NCI-H2029 treated with DMSO at 0.1 percent for 48 hours (cell line): ENCODE data around the gene SHQ1.
"Not testable (repeated sequence)": the region's sequence is repeated elsewhere in the genome, so short reads cannot be mapped to it uniquely, and the experiment has no call there.

Experiments used
- DNase-seq: peaks from one replicate; lab custom pipeline; 2025; lab: John Stamatoyannopoulos, UW

The SHQ1 gene

DNA sequence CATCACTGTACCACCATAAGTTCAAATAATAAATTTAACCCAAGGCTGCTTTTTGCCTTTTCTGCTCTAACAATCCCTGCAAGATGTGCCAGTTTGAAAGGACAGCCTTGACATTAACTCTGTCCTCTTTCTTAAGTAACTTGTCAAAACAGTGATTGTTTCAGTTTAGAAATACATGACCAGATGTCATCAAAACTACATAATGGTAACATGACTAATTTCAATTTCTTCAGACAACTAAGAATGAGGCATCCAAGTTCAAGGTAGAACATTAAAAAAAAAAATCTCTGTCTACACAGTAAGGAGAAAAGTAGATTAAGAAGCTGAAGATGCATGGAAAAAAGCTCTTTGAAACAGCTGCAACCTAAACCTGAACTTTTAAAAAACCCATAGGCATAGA is 47.4 kb downstream of the SHQ1 start:
- no peak for DNase-seq

DNA sequence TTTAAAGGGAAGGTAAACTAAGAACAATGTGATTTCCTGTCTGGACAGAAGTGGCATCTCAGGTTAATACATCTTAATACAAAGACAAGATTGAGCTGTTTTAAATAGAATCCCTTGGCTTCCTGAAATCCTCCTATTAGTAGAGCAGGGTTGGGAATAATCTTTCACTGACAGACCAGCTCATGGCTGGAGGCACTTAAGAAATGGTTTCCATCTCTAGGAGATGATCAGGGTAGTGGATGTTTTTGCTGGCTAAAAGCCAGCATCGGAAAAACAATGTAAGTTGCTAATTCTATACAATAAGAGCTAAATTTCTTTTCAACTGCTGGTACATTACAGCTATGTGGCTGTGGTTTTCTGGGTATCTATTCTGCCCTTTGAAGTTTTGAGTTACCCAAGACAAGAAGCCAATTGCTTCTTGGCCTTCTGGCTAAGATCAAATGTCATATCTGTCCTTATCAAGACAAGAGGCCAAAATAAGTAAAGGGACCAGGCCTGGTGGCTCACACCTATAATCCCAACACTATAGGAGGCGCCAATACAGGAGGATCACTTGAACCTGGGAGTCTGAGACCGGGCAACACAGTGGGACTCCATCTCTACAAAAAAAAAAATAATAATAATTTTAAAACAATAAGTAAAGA is 49.6 kb downstream of the SHQ1 start:
- no peak for DNase-seq

DNA sequence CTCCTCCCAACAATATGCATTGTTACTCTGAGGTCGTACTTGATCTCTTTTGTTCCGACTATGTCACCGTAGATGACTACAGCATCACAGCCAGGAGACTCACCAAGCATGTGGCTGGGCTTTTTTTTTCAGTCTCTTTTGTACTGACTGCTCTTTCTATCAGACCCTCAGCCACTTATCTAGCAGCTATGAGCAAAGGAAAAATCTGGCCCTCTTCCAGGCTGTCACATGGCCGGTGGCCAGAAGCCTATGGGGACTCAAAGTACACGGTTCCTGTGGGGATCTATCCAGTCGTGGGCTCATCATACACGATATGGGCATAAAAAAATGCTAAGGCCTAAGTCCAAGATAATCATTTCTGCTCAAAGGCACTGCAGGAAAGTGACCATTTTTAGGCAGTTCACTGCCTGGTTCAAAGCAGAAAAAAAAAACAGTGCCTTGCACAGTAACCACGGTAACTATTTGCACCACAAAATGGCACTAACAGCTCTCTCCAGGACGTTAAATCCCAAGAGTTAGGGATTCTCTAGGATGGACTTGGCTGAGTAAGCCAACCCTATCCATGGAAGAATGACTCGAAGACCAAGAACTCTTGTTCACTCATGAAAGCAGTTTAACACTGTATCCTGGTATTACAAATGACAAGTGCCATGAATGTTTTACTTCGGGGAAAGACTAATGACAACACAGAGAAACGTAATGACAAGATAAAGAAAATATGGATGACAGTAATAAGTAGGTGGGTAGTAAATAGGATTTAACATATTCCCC is 50.3 kb downstream of the SHQ1 start:
- peak; percentile 62 for DNase-seq

DNA sequence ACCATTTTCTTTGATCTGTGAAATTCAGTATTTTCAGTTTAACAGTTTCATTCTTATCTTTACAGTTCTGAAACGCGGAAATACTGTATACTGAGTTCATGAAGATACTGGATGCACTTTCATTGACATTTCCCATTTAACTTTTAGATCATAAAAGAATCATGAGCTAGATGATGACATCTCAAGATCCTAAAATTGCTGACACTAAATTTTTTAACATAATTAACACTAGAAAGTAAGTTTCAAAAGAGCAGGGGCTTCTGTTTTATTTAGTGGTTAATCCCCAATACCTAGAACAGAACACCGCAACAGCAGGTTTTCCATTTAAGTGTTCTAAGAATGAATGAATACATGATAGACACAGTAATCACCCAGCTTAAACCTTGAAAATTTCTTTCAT is 54.2 kb downstream of the SHQ1 start:
- no peak for DNase-seq

DNA sequence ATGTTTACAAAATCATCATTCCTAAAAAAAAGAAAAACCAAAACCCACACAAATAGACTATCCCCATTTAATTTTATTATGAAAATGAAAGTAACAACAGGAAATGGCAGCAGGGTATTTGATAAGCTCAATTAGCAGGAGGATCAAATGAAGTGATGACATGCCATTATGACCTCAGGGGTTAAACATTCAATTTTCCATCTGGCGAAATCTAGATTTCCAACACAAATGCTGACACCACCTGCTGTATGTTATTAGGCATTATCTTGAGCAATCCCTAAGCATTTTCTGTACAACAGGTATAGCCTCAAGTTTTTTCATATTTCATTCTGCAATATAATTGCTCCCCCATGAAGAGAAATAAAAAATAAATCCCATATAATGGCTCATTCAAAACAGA is 57.1 kb downstream of the SHQ1 start:
- no peak for DNase-seq

DNA sequence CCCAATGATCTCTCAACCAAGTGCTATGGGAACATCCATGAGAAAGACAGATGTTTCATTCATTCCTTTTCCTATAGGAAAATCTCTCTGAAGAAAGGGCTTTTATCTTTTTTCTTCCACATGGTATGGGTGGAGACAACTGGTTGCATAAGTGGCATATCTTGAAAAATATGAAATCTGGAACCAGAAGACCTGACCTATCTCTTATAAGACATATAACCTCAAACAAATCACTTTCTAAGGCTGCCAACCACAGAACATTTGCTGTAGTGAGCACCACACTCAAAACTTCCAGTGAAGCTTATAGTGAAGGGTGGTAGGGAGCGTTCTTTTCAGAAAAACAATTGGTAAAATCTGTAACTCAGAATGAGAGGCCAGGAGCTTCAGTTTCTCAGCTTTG is 58.5 kb downstream of the SHQ1 start:
- no peak for DNase-seq

DNA sequence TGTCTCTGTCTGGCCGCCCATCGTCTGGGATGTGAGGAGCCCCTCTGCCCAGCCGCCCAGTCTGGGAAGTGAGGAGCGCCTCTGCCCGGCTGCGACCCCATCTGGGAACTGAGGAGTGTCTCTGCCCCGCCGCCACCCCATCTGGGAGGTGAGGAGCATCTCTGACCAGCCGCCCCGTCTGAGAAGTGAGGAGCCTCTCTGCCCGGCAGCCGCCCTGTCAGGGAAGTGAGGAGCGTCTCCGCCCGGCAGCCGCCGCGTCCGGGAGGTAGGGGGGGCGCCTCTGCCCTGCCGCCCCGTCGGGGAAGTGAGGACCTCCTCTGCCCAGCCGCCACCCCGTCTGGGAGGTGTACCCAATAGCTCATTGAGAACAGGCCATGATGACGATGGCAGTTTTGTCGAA is 60.0 kb downstream of the SHQ1 start:
- DNase-seq: not testable (repeated sequence)

DNA sequence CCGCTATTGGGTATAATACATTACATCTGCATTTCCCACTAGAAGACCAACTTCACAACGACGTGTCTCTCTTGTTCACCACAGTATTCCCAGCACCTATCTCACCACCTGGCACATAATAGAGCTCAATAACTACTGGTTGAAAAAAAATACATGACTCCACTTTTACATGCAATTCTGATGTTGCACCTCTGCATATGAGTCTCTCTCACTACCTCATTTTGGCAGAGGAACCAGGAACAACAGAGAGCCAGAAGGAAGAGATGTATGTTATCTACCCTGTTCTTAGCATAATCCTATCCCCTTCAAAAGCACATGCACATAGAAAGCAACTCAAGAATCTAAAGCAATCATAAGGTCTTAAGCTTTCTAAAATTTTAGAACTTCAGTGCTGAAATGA is 61.6 kb downstream of the SHQ1 start:
- no peak for DNase-seq

DNA sequence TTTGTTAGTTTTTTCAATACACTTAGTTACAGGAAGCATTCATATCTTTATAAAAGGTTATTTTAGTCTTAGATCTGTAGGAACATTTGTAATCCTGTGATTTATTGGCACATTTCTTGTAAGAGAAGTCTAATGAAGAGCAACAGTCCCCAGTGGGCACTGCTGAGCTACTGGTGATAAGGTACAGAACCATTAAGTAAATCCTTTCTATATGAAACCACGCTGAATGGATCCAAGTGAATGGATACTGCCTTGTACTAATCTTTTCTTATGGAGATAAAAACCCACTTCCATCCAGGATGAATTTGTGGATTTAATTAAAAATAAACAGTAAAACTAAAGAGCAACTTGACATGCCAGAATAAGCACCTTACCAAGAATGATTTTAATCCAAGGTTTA is 64.0 kb downstream of the SHQ1 start:
- DNase-seq: no peak

DNA sequence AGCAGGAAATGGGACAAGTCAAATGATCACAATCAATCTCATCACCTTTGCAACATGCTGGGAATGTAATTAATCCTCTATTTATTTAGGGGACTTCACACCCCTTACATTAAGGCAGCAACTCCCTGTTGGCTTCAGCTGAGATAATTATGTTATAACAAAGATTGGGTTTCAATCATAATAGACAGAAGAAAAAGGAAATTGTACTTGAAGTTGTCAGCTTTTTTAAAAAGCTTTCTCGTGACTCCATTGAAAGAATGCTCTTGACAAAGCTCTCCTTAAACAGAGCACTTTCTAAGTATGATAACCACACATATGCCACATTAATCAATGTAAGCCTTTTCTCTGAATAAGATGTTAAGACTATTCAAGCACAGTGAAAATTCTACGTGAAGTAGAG is 65.7 kb downstream of the SHQ1 start:
- peak; percentile 8 for DNase-seq

DNA sequence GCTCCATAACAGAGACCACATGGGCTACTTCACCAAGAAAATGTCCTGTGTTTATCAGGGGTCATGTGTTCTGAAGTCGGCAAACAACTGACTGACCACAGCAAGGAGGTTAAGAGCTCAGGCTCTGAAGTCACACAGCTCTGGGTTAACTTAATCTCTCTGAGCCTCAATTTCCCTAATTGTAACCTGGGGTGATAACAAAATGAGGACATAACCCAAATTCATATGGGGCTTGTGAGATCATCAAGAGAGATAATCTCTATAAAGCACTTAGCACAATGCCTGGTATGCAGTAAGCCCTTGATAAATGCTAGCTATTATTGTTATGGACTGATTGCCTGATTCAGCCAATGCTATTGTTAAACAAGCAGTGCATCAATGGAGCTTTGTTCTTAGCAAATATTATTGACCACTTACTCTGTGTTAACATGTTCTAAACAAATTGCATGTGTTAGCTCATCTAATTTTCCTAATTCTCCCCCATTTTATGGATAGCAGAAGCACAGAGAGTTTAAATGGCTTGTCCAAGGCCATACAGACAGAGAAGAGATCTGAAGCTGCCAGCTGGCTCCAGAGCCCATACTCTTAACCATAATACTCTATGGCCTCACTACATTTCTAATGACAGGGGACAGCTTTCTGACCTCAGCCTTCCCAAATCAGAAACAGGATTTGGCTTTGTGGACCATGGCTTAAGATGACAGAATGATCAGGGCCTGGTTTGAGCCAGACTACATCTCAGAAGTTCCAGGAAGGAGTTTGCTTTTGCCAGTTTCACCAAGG is 78.3 kb downstream of the SHQ1 start:
- no peak for DNase-seq

DNA sequence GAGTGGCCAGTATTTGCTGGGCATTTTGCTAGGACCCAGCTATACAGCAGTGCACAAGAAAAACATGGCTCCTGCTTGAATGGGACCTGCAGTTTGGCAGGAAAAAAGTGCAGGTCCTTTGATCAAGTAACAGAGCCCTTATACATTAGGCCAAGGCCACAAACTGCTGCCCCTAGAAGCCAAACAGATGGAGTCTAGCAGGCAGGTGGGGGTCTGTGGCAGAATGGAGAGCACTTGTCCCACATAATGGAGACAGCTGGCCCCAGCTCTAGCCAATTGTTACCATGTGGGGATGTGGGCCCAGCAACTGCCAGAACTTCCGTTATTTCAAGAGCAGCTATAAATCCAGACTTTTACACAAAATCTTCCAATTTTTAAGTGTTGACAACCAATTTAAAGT is 79.3 kb downstream of the SHQ1 start:
- DNase-seq: no peak

DNA sequence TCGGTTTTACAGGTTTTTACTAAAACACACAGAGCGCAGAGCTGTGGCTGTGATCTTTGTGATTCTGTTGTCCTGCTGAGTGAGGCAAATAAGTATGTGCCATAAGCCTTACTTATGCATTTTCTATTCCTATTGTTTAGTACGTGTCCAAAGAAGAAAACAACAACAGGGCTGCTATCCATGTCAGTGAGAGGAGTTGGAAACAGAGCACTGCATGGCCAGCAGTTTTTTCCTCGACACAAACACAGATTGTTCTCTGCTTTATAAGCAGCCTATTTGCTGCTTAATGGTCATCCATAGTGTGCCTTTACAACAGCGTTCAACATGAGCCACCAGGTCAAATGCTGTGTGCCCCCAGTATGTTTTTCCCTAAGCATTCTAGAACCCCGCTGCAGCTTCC is 79.8 kb downstream of the SHQ1 start:
- DNase-seq: no peak

DNA sequence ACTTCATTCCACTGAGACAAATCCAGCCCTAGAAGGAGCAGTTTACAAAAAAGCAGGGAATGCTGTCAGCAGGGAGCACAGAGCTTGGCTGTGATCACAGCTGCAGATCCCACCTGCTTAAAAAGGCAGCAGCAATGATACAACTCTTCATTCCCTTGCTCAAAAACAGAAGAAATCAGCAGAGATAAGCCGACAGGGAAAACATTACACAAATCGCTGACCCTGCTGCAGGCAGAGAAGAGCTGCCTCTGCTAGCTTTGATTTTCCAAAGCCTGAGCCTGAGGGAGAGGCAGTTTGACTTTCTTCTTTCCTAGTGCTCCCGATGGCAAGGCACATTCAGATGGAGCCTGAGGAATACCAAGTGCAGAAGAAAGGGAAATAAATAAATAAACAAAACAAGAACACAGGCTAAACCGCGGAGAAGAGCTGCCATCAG is 80.2 kb downstream of the SHQ1 start:
- no peak for DNase-seq

DNA sequence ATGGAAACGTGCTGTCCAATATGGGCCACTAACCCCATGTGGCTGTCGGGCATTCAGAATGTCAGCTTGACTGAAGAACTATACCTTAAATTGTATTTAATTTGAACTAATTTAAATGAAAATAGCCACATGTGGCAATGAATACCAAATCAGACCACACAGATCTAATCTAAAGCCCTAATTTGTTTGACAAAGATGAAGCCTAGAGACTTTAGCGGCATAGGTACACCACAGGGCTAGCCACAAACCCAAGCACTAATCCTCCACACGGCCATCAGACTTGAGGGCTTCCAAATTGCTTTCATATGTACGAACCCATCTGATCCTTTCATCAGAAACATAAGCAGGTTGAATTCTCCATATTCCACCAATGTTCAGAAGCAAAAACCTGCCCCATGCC is 81.4 kb downstream of the SHQ1 start:
- DNase-seq: no peak

DNA sequence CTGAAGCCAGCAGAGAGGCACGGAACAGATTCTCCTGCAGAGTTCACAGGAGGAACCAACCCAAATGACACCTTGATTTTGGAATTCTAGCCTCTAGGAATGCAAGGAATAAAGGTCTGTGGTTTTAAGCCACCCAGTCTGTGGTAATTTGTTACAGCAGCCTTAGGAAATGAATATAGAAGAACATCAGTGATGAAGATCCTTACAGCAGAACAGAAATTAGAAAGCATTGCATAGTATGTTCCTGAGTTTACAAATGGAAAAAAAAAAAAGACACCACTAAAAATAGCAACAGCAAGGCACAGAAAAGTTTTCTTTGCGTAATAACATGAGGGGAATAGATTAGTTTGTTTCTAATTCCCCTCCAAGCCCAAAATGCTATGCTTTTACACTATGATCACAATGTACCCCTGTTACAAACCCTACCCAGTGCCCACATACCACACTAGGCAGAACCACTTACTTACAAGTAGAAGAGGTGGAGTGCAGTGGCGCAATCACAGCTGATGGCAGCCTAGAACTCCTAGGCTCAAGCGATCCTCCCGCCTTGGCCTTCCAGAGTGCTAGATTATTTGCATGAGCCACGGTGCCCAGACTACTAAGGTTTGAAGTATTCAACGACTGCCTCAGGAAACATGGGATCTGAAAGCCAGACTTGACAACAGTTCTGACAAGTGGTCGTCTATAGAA is 84.3 kb downstream of the SHQ1 start:
- DNase-seq: no peak

DNA sequence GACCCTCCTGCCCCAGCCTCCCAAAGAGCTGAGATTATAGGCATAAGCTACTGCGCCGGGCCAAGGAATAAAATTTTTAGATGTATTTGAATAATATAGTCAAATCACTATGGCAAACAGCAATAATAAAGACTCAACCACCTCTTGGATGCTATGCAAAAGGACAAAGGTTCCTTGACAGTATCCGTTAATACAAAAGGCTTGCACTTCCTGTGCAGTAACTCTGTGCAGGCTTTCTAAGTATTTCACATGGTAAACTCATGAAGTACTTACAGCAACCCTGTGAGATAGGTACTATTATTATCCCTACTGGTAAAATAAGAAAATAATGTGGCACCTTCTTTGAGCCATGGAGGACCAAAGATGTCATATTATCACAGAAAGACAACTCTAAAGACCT is 86.8 kb downstream of the SHQ1 start:
- DNase-seq: no peak

DNA sequence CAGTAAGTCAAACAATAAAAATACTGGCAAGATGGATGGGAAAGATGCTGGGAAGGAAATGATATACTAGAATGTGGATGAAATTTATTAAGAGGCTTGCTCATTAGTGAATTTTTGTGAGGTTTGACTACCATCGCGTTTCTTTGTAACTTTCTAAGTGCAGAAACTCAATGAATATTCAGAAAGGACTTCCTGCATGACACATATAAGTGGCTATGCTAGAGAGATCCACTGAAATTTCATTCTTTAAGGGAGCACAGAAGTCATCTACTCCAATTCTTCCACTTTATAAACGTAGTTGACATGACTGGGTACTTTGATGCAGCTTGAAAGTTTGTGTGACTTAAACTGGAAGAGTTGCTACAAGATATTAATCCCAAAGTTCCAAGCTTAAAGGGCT is 88.0 kb downstream of the SHQ1 start:
- no peak for DNase-seq

DNA sequence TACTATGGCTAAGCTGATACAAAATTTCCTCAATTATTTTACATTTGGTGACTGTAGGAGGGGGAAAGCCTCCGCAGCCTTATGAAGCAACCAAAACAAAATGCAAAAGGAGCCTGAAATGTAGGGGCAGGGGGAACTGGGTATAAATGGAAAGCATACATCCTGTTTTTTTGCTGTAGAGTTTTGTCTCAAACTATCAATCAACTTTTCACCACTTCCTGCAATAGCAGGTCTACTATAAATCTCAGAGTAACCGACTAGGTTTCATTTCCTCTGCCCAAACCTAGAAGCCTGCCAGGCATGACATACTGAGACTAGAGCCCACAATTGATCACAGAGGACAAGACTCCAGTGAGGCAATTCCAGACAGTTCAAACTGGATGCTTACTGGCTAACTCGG is 91.3 kb downstream of the SHQ1 start:
- DNase-seq: no peak

DNA sequence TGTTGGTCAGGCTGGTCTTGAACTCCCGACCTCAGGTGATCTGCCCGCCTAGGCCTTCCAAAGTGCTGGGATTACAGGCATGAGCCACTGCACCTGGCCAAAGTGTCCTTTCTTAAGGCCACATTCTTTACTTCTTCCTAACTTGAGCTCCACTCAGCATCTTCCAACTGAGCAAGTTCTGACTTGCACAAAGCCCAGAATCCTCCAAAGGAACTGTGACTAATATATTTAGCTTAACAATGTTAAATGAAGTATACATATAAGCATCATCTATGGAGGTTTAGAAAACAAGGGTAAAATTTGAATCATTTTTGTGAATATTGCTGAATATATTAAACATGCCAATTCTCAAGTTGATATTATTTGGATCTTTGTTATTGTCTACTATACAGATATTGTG is 93.7 kb downstream of the SHQ1 start:
- DNase-seq: no peak

DNA sequence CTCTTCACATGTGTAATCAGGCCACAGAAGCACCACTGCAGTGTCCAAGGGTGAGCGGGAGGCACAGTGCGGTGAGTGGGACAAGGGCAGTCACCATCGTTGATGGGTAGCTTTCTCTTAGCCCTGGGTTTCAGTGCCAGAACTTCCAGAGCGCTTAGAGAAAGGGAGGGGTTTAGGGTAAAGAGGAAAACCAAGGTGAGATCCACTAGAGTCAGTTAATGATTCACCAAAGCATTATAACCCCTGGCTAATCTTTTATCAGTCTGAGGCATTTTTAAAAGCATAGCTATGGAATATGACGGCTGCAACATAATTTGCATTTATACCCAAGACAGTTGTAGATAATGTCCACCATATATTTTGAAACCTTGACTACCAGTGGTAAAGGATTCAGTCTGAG is 94.8 kb downstream of the SHQ1 start:
- no peak for DNase-seq

DNA sequence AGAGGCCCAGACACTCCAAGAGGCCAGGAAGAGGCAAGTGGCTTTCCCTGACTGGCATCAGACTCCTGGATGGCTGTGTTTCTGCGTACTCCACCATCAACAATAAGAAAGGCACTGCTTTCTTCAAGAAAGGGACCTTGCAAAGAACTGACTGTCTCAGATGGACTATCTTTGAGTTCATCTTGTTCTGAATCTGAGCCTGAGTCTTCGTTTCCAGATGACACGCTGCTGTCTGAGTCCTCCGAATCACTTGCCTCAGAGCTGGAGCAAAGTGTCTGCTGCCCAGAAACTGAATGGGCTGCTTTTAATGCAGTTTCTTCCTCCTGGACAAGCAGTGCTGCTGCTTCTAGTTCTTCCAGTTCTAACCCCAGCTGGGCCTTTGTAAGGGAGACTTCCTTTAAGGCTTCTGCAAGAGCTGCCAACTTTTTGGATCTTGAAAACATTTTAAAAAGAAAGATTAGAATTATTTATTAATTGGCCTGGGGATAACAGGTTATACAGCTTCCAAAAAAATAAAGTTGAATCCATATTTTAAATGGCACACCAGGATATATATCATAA is 97.8 kb downstream of the SHQ1 start:
- DNase-seq: no peak
